CD4-positive, alpha-beta T cell treated with Interleukin-15 for 1 hour (primary cell): ENCODE data around the gene KLRC1.
"Not testable (repeated sequence)": the region's sequence is repeated elsewhere in the genome, so short reads cannot be mapped to it uniquely, and the experiment has no call there.

Source experiments
- DNase-seq: peaks from one replicate; pipeline ENCODE4 v3.0.0-alpha.2; 2020

Gene KLRC1

DNA sequence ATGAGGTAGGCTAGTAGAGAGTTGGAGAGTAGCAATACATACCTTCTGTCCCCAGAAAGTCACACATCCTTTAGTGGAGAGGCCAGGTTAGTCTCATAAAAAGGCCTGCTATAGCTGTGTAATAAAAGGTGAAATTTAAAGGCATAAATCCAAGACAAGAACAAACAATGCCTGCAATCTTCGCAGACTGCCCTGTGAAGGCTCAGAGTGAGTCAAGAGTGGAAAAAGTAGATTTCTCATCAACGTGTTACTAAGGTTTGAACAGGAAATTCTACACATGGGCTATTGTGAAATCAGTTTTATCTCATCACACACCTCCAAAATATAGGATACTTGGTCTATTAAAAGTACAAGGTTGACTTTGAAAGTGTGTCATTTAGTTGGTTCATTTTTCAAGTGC is at the start of gene KLRC1:
Gene KLRC1 (minus strand): TSS at position 222 of the 400 bp plus-strand sequence. CDS start 2,221 bp downstream, outside the sequence.
- DNase-seq = no peak

DNA sequence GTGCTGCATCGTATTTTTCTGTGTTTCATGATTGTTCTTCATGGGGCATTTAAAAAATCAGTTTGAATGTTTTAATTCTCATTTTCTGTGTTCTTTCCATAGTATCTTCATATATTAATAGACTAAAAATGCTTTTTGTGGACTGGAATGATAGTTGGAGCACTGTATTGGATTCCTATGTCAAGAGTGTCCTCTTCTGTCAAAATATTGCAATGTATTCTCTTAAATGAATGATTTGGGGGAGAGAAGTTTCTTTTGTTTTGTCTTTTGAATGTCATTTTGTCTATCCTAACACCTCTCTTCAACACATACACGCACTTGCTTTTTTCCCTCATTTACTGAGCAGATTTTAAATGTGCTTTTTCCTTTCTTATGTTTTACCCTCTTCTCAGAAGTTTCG is 47.9 kb upstream of the KLRC1 start:
- DNase-seq = no peak

DNA sequence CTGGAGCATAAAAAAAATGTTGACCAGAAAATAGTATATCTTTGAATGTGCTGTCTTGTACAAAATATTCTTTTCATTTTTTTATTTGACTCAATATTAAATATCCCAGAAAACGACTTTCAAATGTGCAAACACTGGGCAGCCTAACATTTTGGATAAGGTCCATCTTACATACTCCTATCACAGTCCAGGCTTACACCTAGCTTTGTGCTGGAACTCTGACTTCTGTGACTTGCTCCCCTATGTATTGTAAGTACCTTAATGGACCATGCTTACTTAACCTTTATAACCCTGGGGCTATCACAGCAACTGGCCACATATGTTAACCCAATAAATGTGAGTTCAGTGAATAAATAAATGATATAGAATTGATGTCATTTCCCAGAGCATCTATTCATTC is 44.9 kb upstream of the KLRC1 start:
- DNase-seq = no peak

DNA sequence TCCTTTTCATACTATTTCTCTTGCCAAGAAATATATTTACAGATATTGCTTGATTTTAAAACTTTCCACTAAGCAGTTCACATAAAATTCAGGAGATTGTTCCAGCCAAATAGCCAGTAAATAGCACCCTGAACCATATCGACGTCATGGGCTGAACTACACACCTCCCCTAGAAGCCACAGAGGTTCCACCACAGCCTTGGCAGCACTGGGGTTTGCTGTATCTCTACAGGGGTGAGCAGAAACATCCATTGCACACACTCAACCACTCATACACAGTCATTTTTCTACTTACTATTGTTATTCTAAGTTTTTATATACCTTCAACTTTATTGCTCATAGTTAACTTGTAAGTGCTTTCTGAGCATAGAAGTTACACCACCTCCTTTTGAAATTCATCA is 44.4 kb upstream of the KLRC1 start:
- DNase-seq = peak; percentile 56

DNA sequence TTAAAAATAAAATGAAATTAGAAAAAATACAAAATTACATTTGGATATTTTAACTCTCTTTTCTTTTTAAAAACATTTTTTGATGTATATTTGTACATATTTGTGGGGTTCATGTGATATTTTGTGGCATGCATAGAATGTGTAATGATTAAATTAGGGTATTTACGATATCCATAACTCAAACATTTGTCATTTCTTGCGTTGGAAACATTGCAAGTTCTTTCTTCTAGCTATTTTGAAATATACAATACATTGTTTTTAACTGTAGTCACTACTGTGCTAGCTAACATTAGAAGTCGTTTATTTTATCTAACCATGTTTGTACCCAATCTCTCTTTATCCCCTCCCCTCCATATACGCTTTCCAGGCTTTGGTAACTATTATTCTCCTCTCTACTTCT is 38.6 kb upstream of the KLRC1 start:
- no peak for DNase-seq

DNA sequence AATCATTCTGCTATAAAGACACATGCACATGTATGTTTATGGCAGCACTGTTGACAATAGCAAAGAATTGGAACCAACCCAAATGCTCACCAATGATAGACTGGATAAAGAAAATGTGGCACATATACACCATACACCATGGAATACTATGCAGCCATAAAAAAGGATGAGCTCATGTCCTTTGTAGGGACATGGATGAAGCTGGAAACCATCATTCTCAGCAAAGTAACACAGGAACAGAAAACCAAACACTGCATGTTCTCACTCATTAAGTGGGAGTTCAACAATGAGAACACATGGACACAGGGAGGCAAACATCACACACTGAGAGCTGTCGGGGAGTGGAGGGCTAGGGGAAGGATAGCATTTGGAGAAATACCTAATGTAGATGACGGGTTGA is 34.2 kb upstream of the KLRC1 start:
- DNase-seq = not testable (repeated sequence)

DNA sequence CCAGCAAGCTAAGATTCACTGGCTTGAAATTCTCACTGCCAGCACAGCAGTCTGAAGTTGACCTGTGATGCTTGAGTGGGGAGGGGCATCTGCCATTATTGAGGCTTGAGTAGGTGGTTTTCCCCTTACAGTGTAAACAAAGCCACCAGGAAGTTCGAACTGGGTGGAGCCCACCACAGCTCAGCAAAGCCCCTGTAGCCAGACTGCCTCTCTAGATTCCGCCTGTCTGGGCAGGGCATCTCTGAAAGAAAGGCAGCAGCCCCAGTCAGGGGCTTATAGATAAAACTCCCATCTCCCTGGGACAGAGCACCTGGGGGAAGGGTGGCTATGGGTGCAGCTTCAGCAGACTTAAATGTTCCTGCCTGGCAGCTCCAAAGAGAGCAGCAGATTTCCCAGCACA is 28.7 kb upstream of the KLRC1 start:
- DNase-seq = peak; percentile 47

DNA sequence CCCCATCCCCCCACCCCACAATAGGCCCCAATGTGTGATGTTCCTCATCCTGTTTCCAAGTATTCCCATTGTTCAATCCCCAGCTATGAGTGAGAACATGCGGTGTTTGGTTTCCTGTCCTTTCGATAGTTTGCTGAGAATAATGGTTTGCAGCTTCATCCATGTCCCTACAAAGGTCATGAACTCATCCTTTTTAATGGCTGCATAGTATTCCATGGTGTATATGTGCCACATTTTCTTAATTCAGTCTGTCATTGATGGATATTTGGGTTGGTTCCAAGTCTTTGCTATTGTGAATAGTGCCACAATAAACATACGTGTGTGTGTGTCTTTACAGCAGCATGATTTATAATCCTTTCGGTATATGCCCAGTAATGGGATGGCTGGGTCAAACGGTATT is 19.6 kb upstream of the KLRC1 start:
- DNase-seq = not testable (repeated sequence)

DNA sequence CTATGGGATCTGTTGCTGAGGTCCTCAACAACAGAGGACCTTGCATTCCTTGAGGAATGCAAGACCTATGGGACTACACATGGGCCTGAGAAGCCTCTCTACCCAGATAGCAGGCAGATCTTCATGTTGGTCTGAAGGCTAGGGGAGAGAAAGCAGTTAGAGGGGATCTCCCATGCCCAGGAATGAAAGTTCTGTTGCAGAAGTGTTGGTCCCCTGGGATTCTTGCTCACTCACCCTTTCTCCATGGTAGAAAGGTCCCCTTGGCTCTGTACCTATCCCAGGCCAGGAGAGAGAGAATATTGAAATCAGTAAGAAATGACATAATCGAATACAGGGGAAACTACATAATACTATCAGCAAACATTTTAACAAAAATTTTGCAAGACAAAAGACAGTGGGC is 16.5 kb upstream of the KLRC1 start:
- no peak for DNase-seq

DNA sequence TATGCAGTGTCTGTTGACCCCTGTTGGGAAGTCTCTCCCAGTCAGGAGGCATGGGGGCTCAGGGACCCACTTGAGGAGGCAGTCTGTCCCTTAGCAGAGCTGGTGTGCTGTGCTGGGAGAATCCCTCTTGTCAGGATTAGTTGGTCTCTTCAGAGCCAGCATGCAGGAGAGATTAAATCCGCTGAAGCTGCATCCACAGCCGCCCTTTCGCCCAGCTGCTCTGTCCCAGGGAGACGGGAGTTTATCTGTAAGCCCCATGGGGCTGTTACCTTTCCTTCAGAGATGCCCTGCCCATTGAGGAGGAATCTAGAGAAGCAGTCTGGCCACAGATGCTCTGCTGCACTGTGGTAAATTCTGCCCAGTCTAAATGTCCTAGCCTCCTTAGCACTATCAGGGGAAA is 13.1 kb upstream of the KLRC1 start:
- DNase-seq = no peak

DNA sequence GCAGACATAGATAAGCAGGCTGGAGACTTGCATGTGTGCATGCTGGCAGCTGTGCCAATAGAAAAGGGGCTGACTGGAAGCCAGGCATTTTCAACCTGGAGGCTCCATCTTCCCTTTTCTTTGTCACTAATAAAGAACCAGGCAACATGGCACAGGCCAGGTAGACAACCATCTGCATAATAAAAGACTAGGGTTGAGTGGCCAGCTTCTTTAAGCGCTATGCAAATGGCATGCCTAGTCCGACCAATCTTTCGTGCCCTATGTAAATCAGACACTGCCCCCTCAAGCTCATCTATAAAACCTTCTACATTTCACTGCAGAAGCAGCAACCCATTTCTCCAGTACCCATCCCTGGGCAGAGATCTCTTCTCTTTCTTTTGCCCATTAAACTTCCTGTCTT is 4.6 kb upstream of the KLRC1 start:
- DNase-seq = no peak

DNA sequence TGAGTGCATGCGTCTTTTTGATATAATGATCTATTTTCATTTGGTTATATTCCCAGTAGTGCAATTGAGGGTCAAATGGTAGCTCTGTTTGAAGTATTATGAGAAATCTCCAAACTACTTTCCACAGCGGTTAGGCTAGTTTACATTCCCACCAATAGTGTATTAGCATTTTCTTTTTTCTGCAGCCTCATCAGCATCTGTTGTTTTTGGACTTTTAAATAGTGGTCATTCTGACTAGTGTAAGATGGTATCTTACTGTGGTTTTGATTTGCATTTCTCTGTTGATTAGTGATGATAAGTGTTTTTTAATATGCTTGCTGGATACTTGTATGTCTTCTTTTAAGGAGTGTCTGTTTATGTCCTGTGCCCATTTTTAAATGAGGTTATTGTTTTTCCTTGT is 3.7 kb upstream of the KLRC1 start:
- no peak for DNase-seq

DNA sequence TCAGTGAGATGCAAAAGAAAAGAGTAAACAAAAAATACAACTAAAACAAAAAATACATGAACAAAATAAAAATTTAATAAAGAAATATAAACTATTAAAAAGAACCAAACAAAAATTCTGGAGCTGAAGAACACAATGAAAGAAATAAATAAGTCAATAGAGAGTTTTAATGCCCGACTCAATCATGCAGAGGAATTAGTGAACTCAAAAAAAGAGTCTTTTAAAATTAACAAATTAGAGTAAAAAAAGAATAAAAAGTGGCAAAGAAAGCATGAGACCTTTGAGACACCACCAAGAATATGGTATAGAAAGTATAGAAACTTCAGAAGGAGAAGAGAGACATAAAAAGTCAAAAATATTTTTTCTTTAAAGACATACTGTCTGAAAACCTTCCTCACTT is 2.6 kb upstream of the KLRC1 start:
- DNase-seq = no peak

DNA sequence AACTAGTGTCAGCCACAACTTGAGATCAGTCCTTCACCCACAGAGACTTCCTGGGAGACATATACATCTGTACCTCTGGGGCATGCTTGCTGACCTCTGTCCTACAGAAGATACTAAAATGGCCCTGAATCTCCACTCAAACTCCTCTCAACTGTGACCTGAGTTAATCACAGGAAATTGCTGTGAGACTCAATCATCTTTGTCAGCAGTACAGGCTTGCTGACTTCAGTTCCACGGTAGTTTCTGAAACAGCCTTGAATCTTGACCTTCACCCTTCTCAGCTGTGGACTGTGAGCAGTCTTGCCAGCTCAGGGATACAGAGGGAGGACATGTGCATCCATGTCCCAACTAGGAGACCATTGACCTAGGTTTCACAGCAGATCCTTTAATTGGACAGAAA is 1.4 kb upstream of the KLRC1 start:
- DNase-seq = no peak

DNA sequence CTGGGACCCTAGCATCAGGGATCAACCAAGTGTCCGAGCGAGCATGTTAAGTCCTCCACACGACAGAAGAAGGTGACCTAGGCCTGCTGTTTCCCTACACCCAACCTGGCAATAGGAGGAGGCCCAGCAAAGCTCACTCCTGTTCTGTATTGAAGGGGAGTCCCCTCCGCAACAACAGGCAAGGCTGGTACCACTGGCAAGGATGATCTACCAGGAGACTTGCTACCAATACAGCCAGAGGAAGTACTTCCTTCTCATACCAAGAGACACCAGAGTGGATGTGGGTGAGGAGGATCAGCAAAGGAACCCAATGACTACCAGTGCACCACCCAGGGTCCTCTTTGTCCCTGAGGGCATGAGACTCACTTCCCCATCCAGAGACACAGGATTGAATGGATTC is 4.9 kb downstream of the KLRC1 start:
- DNase-seq = no peak

DNA sequence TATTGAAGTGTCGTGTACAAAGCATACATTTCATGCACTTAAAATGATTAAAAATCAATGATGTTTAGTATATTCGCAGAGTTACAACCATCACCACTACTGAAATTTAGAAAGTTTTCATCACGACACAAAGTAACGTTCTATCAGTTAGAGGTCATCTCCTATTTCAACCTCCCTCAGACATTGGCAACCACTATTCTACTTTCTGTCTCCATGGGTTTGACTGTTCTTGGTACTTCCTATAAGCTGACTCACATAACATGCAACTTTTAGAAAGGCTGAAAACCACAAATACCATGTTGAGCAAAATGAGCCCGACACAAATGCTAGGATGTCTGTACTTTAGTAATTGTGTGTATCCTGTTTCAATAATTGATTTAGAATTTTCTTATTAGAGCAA is 7.1 kb downstream of the KLRC1 start:
- DNase-seq = not testable (repeated sequence)

DNA sequence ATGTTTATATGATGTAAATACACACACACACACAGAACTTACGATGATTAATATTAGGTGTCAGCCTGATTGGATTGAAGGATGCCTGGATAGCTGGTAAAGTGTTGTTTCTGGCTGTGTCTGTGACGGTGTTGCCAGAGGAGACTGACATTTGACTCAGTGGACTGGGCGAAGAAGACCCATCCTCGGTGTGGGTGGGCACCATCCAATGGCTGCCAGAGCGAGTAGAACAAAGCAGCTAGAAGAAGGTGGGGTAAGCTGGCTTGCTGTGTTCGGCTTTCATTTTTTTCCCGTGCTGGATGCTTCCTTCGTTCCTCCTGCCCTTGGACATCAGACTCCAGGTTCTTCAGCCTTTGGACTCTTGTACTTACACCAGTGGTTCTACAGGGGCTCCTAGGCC is 12.0 kb downstream of the KLRC1 start:
- DNase-seq = not testable (repeated sequence)

DNA sequence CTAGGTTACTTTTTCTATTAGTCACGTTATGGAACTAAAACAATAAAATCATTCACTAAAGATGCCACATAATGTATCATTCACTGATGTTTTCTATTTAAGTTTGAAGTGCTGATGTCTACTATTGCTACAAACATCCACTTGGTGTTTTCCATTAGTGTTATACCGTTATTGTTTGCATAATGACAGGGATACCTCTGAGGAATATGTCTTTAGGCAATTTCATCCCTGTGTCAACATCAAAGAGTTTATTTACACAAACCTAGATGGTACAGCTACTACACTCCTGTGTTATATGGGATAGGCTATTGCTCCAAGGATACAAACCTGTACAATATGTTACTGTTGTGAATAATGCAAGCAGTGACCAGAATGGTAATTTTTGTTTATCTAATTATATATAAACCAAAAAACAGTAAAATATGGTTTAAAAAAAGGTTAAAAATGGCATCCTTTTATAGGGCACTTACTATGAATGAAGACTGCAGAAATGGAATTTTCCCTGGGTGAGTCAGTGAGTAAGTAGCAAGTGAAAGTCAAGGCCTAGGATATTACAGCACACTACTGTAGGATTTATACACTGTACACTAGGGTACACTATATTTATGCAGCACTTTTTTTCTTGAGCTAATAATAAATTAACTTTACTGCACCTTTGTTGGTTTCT is 13.4 kb downstream of the KLRC1 start:
- DNase-seq = not testable (repeated sequence)

DNA sequence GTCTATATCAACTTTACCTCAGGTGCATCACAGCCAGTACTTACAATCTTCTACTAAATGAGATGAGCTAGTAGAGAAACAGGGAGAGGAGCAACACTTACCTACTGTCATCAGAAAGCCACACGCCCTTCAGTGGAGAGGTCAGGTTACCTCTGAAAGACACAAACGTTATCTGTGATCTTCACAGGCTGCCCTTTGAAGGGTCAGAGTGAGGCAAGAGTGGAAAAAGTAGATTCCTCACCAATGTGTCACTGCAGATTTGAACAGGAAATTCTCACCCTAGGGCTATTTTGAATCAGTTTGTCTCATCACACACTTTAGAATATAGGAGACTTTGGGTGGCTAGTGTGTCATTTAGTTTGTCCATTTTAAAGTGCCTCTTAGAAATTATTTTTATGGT is 15.6 kb downstream of the KLRC1 start:
- not testable (repeated sequence) for DNase-seq

DNA sequence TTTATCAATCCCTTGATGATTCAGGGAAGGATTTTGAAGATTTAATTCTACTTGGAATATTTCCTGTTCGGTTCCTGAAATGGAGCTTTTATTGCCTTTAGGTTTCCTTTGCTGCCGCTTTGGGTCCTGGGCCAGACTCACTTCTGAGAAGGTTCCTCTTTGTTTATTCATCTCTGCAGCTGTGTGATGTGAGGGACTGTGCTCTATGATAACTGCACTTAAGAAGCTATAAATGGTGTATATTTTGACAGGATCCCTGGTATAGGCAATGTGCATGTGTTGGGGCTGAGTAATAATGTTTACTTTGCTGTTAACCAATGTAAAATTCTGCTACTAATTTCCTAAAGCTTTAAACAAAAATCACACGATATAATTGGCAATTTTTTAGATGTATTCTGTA is 17.4 kb downstream of the KLRC1 start, which contains the start of gene KLRC2:
Gene KLRC2 (minus strand): TSS at position 195 of the 400 bp plus-strand sequence. CDS start 24 bp downstream, at position 171.
- peak; percentile 24 for DNase-seq

DNA sequence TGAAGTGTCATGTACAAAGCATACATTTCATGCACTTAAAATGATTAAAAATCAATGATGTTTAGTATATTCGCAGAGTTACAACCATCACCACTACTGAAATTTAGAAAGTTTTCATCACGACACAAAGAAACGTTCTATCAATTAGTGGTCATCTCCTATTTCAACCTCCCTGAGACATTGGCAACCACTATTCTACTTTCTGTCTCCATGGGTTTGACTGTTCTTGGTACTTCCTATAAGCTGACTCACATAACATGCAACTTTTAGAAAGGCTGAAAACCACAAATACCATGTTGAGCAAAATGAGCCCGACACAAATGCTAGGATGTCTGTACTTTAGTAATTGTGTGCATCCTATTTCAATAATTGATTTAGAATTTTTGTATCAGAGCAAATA is 22.6 kb downstream of the KLRC1 start:
- not testable (repeated sequence) for DNase-seq

DNA sequence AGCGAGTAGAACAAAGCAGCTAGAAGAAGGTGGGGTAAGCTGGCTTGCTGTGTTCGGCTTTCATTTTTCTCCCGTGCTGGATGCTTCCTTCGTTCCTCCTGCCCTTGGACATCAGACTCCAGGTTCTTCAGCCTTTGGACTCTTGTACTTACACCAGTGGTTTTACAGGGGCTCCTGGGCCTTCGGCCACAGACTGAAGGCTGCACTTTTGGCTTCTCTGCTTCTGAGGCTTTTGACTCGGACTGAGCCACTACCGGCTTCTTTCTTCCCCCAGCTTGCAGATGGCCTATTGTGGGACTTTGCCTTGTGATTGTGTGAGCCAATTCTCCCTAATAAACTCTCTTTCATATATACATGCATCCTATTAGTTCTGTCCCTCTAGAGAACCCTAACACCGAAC is 27.2 kb downstream of the KLRC1 start:
- DNase-seq = not testable (repeated sequence)

DNA sequence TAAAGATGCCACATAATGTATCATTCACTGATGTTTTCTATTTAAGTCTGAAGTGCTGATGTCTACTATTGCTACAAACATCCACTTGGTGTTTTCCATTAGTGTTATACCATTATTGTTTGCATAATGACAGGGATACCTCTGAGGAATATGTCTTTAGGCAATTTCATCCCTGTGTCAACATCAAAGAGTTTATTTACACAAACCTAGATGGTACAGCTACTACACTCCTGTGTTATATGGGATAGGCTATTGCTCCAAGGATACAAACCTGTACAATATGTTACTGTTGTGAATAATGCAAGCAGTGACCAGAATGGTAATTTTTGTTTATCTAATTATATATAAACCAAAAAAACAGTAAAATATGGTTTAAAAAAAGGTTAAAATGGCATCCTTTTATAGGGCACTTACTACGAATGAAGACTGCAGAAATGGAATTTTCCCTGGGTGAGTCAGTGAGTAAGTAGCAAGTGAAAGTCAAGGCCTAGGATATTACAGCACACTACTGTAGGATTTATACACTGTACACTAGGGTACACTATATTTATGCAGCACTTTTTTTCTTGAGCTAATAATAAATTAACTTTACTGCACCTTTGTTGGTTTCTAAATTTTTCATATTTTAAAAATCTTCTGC is 28.8 kb downstream of the KLRC1 start:
- DNase-seq = not testable (repeated sequence)

DNA sequence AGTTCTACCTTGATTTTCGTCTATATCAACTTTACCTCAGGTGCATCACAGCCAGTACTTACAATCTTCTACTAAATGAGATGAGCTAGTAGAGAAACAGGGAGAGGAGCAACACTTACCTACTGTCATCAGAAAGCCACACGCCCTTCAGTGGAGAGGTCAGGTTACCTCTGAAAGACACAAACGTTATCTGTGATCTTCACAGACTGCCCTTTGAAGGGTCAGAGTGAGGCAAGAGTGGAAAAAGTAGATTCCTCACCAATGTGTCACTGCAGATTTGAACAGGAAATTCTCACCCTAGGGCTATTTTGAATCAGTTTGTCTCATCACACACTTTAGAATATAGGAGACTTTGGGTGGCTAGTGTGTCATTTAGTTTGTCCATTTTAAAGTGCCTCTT is 31.0 kb downstream of the KLRC1 start:
- DNase-seq = not testable (repeated sequence)

DNA sequence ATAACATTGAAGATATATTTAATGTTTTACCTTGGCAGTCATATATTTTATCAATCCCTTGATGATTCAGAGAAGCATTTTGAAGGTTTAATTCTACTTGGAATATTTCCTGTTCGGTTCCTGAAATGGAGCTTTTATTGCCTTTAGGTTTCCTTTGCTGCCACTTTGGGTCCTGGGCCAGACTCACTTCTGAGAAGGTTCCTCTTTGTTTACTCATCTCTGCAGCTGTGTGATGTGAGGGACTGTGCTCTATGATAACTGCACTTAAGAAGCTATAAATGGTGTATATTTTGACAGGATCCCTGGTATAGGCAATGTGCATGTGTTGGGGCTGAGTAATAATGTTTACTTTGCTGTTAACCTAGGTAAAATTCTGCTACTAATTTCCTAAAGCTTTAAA is 32.8 kb downstream of the KLRC1 start, which contains the start of gene KLRC3:
Gene KLRC3 (minus strand): TSS at position 262 of the 400 bp plus-strand sequence. CDS start 45 bp downstream, at position 217.
- DNase-seq = not testable (repeated sequence)
